Caco-2 (cell line): Measurements from ENCODE around the gene MZB1. TPM values are rescaled to one million over a fixed set of nuclear protein-coding genes. Genes with fewer than 3 reads are reported as not detected.
A peak's percentile ranks its signal among the peaks of the same experiment; 100 is the strongest.

Experiments
- BruUV-seq: library from RNA; stranded (reverse); fragments of 400-500 nt; replicated peaks from 2 replicates; lab custom pipeline; 2021; lab: Mats Ljungman, UMichigan
- CTCF ChIA-PET: fragments of 300-600 bp; sonication (Branson Sonifier 250); formaldehyde crosslinking; loops from one replicate; lab custom pipeline; 2022; ENCODE audit warnings: antibody characterized with exemption; lab: Charles Lee
- POLR2A ChIA-PET: fragments of 300-600 bp; sonication (Branson Sonifier 250); formaldehyde crosslinking; loops from one replicate; lab custom pipeline; 2022; ENCODE audit warnings: antibody characterized with exemption; lab: Charles Lee
- DNase-seq, 2 experiments: peaks; one replicate each; pipeline versions ENCODE4 v3.0.0 to v3.0.0-alpha.2; 2020 to 2022
- H3K27me3 ChIP-seq: replicated peaks from 2 replicates; pipeline ENCODE4 v1.6.0; 2011; ENCODE audit warnings: low read length; ENCODE audit not compliant: control insufficient read depth, insufficient read depth
- H3K36me3 ChIP-seq: 2 replicates; pipeline ENCODE4 v1.5.1; 2011; ENCODE audit warnings: low read length; ENCODE audit not compliant: control insufficient read depth, insufficient read depth
- H3K4me1 ChIP-seq: fragments of 250-450 bp; sonication (Bioruptor Pico); 2 replicates; pipeline ENCODE4 v1.5.1; 2020; ENCODE audit warnings: mild to moderate bottlenecking
- H3K4me3 ChIP-seq: 2 replicates; pipeline ENCODE4 v1.5.1; 2011; ENCODE audit warnings: low read depth, mild to moderate bottlenecking, control low read depth, low read length
- H3K9me3 ChIP-seq: fragments of 250-450 bp; sonication (Bioruptor Pico); 2 replicates; pipeline ENCODE4 v1.5.1; 2020; ENCODE audit warnings: mild to moderate bottlenecking, moderate library complexity
- H3K27ac Mint-ChIP-seq: one replicate; pipeline ENCODE4 v1.8.0; 2022; ENCODE audit warnings: mixed read lengths; ENCODE audit not compliant: unreplicated experiment
- H3K27me3 Mint-ChIP-seq: one replicate; pipeline ENCODE4 v1.8.0; 2022; ENCODE audit warnings: mixed read lengths; ENCODE audit not compliant: insufficient read depth, unreplicated experiment
- H3K36me3 Mint-ChIP-seq: one replicate; pipeline ENCODE4 v1.8.0; 2022; ENCODE audit warnings: mild to moderate bottlenecking, mixed read lengths; ENCODE audit not compliant: insufficient read depth, unreplicated experiment
- H3K4me1 Mint-ChIP-seq: one replicate; pipeline ENCODE4 v1.8.0; 2022; ENCODE audit warnings: low read depth, mixed read lengths; ENCODE audit not compliant: unreplicated experiment
- H3K4me3 Mint-ChIP-seq: one replicate; pipeline ENCODE4 v1.8.0; 2022; ENCODE audit warnings: mild to moderate bottlenecking, moderate library complexity, mixed read lengths; ENCODE audit not compliant: unreplicated experiment
- H3K9me3 Mint-ChIP-seq: one replicate; pipeline ENCODE4 v1.8.0; 2022; ENCODE audit warnings: mixed read lengths; ENCODE audit not compliant: unreplicated experiment
- intact Hi-C: fragments of 100-400 bp; cut with micrococcal nuclease; formaldehyde crosslinking; loops from one replicate; pipeline ENCODE4 v1.10.0; 2022; ENCODE audit not compliant: unreplicated experiment
- total RNA-seq: library from RNA; stranded (reverse); gene quantifications from 2 replicates; pipeline ENCODE4 v1.2.3, GENCODE V29; 2022
- TF ChIP-seq, protein P1 (sequence below), 2 experiments: fragments of 200-600 bp in 1 of 2; IDR thresholded peaks; 1 replicate in 1 of 2; 2 replicates in 1 of 2; pipeline versions ENCODE4 v1.5.1 to v1.8.0; 2011 to 2022; ENCODE audit warnings: antibody characterized with exemption in 1 of 2, control low read depth in 1 of 2, inconsistent platforms in 1 of 2, low read depth in 1 of 2, low read length in 1 of 2, mild to moderate bottlenecking in 1 of 2, moderate library complexity in 1 of 2; ENCODE audit not compliant: insufficient read depth in 1 of 2, severe bottlenecking in 1 of 2, unreplicated experiment in 1 of 2

MZB1 gene
- total RNA-seq, 1 experiment from 2014 or later, result not detected

DNA sequence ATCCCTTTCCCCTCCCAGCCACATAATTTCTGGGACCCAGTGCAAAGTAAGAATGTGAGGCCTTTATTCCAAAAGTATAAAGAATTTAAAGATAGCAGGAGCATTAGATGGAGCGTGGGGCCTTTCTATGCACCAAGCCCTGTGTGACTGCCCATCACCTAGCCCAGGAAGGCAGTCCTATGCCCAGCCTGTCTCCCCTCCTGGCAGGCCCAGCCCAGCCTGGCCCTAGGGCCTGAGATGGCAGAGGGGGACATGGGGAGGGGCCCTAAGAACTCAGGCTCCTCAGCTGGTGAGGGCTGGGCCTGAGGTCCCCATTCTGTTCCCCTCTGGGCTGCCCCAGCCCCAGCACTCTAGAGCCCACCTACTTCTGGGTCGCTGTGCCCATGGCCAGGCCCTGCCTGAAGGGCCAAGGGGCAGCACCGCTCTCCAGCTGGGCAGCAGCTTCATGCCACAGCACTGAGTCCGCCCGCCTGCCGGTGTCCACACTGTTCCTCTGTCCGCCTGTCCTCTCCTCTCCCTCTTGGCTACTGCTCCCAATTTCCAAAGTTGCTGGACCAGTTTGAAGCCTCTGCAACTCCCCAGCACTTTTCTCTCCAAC lies 5.6 kb downstream of the MZB1 start:
- Mint-ChIP-seq H3K36me3 (peaks cover 11% of the 10 kb centered on the region), H3K4me3 (no peak overlapping the region), H3K4me1 (peaks cover 33% of the 10 kb centered on the region), H3K9me3 (no peaks in the 10 kb centered on the region), H3K27me3 (no peaks in the 10 kb centered on the region), H3K27ac (peak overlapping the region; percentile 29)
- no TSS peak for BruUV-seq
- Histone ChIP-seq H3K36me3 (no peaks in the 10 kb centered on the region; the same call in 1 of the 2 replicates), H3K27me3 (no peaks in the 10 kb centered on the region), H3K4me1 (peaks cover 40% of the 10 kb centered on the region), H3K9me3 (no peaks in the 10 kb centered on the region), H3K4me3 (no peak overlapping the region)
- no peak for DNase-seq
- TF ChIP-seq, protein P1, sequence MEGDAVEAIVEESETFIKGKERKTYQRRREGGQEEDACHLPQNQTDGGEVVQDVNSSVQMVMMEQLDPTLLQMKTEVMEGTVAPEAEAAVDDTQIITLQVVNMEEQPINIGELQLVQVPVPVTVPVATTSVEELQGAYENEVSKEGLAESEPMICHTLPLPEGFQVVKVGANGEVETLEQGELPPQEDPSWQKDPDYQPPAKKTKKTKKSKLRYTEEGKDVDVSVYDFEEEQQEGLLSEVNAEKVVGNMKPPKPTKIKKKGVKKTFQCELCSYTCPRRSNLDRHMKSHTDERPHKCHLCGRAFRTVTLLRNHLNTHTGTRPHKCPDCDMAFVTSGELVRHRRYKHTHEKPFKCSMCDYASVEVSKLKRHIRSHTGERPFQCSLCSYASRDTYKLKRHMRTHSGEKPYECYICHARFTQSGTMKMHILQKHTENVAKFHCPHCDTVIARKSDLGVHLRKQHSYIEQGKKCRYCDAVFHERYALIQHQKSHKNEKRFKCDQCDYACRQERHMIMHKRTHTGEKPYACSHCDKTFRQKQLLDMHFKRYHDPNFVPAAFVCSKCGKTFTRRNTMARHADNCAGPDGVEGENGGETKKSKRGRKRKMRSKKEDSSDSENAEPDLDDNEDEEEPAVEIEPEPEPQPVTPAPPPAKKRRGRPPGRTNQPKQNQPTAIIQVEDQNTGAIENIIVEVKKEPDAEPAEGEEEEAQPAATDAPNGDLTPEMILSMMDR (IDR thresholded peaks at IDR 0.05; ENCODE audit: insufficient read depth in 1 of 2, low read depth in 1 of 2, low read length in 1 of 2, severe bottlenecking in 1 of 2, unreplicated experiment in 1 of 2), result no peak
- intact Hi-C loops, result no loop called here
- CTCF ChIA-PET, result no interaction called here
- POLR2A ChIA-PET, result no interaction called here

DNA sequence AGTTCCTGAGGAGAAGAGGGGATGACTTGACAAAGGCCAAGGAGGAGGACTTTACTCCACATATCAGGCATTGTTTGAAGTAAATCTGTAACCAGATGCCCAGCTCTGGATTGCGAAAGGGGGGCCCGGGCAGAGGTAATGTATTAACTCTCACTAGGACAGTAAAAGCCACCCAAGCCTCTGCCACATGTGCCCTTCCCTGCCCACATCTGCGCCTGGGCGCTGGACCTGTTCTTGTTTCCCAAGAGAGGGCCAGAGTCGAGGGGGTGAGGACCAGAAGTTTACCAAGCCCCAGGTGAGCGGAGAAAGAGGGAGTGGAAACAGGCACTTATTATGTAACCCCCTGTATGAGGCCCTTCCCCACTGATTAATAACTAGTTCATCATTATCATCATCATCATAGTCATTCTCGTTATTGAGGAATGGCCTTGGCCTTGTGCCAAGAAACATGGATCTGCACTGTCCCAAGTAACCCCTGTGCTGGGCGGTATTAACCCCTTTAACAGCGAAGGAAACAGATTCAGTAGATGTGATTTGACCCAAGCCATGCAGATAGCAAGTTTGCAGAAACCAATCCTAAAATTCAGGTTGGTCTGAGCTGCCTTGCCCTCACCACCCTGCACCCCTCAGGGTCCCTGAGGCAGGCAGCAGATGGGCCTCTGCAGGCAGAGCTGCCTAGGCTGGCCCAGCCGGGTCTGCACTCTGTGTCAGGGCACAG lies 6.3 kb downstream of the MZB1 start, which contains the start of gene SLC23A1:
Gene SLC23A1, minus strand, starts transcription at position 23 of the 718 bp plus-strand sequence. CDS start 44 bp downstream, outside the sequence.
- Mint-ChIP-seq H3K4me1 (peaks cover 33% of the 10 kb centered on the region), H3K27ac (peak within 1 kb of the TSS; percentile 94), H3K4me3 (peak within 1 kb of the TSS; percentile 67), H3K9me3 (no peaks in the 10 kb centered on the region), H3K27me3 (no peaks in the 10 kb centered on the region), H3K36me3 (peaks cover 13% of the 10 kb centered on the region)
- Histone ChIP-seq H3K9me3 (no peaks in the 10 kb centered on the region), H3K27me3 (no peaks in the 10 kb centered on the region), H3K4me1 (peaks cover 40% of the 10 kb centered on the region), H3K4me3 (peak within 1 kb of the TSS; percentile 30), H3K36me3 (no peaks in the 10 kb centered on the region; the same call in 1 of the 2 replicates)
- TF ChIP-seq, protein P1 (IDR thresholded peaks at IDR 0.05; ENCODE audit: insufficient read depth in 1 of 2, low read depth in 1 of 2, low read length in 1 of 2, severe bottlenecking in 1 of 2, unreplicated experiment in 1 of 2), result no peak
- CTCF ChIA-PET, result interaction anchor here (0.6 kb wide), 1 partner anchor 172 kb away, joined by 3 read pairs; no protein-coding TSS in a partner anchor
- POLR2A ChIA-PET, result interaction anchor here (0.6 to 1.1 kb wide), 2 partner anchors 9 to 833 kb away, joined by 3 read pairs; no protein-coding TSS in a partner anchor
- no TSS peak for BruUV-seq
- intact Hi-C loops, result no loop called here
- peak; percentile 80 to 85 for DNase-seq

DNA sequence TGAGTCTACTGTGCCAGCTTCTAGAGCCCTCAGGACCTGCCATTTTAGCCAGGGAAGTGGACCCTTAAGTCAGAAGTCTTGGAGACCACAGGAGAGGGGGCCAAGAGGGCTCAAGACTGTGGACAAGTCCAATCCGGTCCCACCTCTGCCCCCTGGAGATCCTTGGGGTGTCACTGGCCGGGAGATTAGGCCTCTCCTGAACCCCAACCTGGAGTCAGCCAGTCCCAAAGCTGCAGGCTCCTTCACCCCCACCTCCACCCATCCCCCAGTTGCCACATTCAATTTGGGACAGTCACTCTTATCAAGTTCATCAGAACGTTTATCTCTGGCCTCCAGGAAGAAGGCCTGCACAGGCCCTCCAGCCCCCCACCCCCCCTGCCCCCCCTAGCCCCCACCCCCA lies 6.9 kb downstream of the MZB1 start:
- peaks cover 13% of the 10 kb centered on the region for H3K36me3 Mint-ChIP-seq
- Histone ChIP-seq H3K36me3 (no peaks in the 10 kb centered on the region; the same call in 1 of the 2 replicates), H3K4me1 (peaks cover 40% of the 10 kb centered on the region), H3K4me3 (peak overlapping the region; percentile 30), H3K9me3 (no peaks in the 10 kb centered on the region), H3K27me3 (no peaks in the 10 kb centered on the region)
- H3K27ac Mint-ChIP-seq, result peak overlapping the region; percentile 94
- ChIA-PET CTCF (interaction anchor here (0.6 kb wide), 1 partner anchor 173 kb away, joined by 3 read pairs; no protein-coding TSS in a partner anchor), POLR2A (interaction anchor here (0.6 to 1.1 kb wide), 2 partner anchors 8 to 832 kb away, joined by 3 read pairs; no protein-coding TSS in a partner anchor)
- BruUV-seq, result no TSS peak
- DNase-seq, result no peak
- H3K9me3 Mint-ChIP-seq, result no peaks in the 10 kb centered on the region
- no peaks in the 10 kb centered on the region for H3K27me3 Mint-ChIP-seq
- peak overlapping the region; percentile 67 for H3K4me3 Mint-ChIP-seq
- TF ChIP-seq, protein P1 (IDR thresholded peaks at IDR 0.05; ENCODE audit: insufficient read depth in 1 of 2, low read depth in 1 of 2, low read length in 1 of 2, severe bottlenecking in 1 of 2, unreplicated experiment in 1 of 2), result no peak
- intact Hi-C loops, result no loop called here
- peaks cover 33% of the 10 kb centered on the region for H3K4me1 Mint-ChIP-seq
